GM18526 (cell line): Measurements from ENCODE around the gene MCRIP1.

Source experiments
- POLR2A ChIP-seq: IDR thresholded peaks from 3 replicates; pipeline ENCODE4 v1.6.1; 2011; ENCODE audit not compliant: insufficient read length; ENCODE audit errors: extremely low read depth

The MCRIP1 gene

GRCh38 chr17:81817758-81818147, 15.3 kb downstream of the MCRIP1 start:
- TF ChIP-seq POLR2A = no peak

GRCh38 chr17:81815646-81815986, 17.5 kb downstream of the MCRIP1 start:
- no peak for TF ChIP-seq POLR2A

- no peak for TF ChIP-seq POLR2A
These were observed 18.1 kb downstream of the MCRIP1 start for GRCh38 chr17:81814748-81815645.

- no peak for TF ChIP-seq POLR2A
These were observed 19.0 kb downstream of the MCRIP1 start for GRCh38 chr17:81813861-81814683.

- TF ChIP-seq POLR2A = no peak
These were observed 19.8 kb downstream of the MCRIP1 start for GRCh38 chr17:81813371-81813684.

- no peak for TF ChIP-seq POLR2A
These were observed 20.3 kb downstream of the MCRIP1 start for GRCh38 chr17:81812571-81813370.

GRCh38 chr17:81811705-81812570, 21.2 kb downstream of the MCRIP1 start:
- no peak for TF ChIP-seq POLR2A

GRCh38 chr17:81810892-81811704, 22.0 kb downstream of the MCRIP1 start:
- no peak for TF ChIP-seq POLR2A

GRCh38 chr17:81810476-81810875, 22.6 kb downstream of the MCRIP1 start:
- no peak for TF ChIP-seq POLR2A

GRCh38 chr17:81809556-81809998, 23.5 kb downstream of the MCRIP1 start:
- no peak for TF ChIP-seq POLR2A

GRCh38 chr17:81808778-81809555, 24.1 kb downstream of the MCRIP1 start:
- no peak for TF ChIP-seq POLR2A

GRCh38 chr17:81807839-81808238, 25.3 kb downstream of the MCRIP1 start:
- TF ChIP-seq POLR2A = no peak

- no peak for TF ChIP-seq POLR2A
These were observed 25.8 kb downstream of the MCRIP1 start for GRCh38 chr17:81807210-81807719.
